T-helper 17 cell (primary cell): ENCODE results near the gene SLC1A1. TPM values are rescaled to one million over a fixed set of nuclear protein-coding genes. Genes with fewer than 3 reads are reported as not detected.
"Not testable (repeated sequence)": the region's sequence is repeated elsewhere in the genome, so short reads cannot be mapped to it uniquely, and the experiment has no call there.

Source experiments
- ATAC-seq: fragments of 150-1000 bp; cut with Tn5 transposase; 2 replicates; pipeline ENCODE4 v1.10.0; 2021; ENCODE audit warnings: mild to moderate bottlenecking, moderate library complexity
- DNase-seq, 3 donors: peaks; one replicate each; pipeline versions ENCODE4 v3.0.0 to v3.0.0-alpha.2; 2020 to 2021
- H3K9me3 ChIP-seq: one replicate; pipeline ENCODE4 v1.7.0; 2013; ENCODE audit warnings: low read length, mild to moderate bottlenecking; ENCODE audit not compliant: control insufficient read depth, poor library complexity, severe bottlenecking
- H3K27ac Mint-ChIP-seq: one replicate; pipeline ENCODE4 v1.8.0; 2022; ENCODE audit warnings: mild to moderate bottlenecking, moderate library complexity, mixed read lengths
- H3K27me3 Mint-ChIP-seq: one replicate; pipeline ENCODE4 v1.8.0; 2022; ENCODE audit warnings: mixed read lengths
- H3K36me3 Mint-ChIP-seq: one replicate; pipeline ENCODE4 v1.8.0; 2022; ENCODE audit warnings: low read depth, mixed read lengths
- H3K4me1 Mint-ChIP-seq: one replicate; pipeline ENCODE4 v1.8.0; 2022; ENCODE audit warnings: mild to moderate bottlenecking, mixed read lengths
- H3K4me3 Mint-ChIP-seq: one replicate; pipeline ENCODE4 v1.8.0; 2022; ENCODE audit warnings: mild to moderate bottlenecking, moderate library complexity, mixed read lengths
- total RNA-seq, 4 donors: library from RNA in 2 of 4; stranded (reverse) in 2 of 4; gene quantifications; one replicate each; pipeline ENCODE4 v1.2.3 and lab custom pipeline; 2022 to 2026

The SLC1A1 gene
- total RNA-seq, 2 donors from 2014 or later, result 0.07 to 0.13 TPM

DNA sequence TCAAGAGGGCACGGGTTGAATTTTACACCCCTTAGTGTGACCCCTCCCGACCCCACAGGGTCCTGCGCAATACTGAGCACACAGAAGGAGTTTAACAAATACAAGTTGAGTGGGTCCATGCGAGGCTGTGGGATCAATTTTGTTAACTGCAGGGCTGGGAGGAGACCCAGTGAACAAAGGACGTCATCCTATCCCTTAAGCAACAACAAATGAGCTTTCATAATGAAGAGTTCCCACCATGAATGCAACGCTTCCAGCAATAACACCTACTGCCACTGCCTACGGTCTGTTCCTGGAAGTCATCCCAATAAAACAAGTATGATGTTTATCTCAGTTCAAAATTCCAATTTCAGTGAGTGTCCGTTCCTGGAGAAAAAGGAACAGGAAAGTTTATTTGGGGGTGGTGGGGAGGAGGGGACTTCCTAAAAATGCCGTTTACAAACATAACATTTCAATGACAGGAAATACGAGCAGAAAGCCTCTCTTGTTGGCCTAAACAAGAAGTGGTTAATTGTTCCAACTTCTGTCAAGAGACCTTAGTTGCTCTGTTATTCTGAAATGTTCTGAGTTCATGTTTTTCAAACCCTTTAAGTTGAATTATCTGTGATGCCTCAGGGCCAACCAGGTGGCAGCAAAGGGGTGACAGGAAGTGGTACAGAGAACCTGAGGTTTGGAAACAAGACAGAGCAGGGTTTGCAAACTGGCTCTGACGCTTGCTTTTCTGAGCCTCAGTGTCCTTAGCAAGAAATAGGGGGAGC, 106.1 kb downstream of the SLC1A1 start:
- Mint-ChIP-seq H3K27me3 (no peaks in the 10 kb centered on the region), H3K4me1 (peaks cover 42% of the 10 kb centered on the region), H3K27ac (peak overlapping the region; percentile 86), H3K36me3 (peaks cover 10% of the 10 kb centered on the region), H3K4me3 (peak overlapping the region; percentile 51)
- DNase-seq (peak in 2 of 3 donors; percentile 14 to 17), ATAC-seq (peak; percentile 95)
- no peaks in the 10 kb centered on the region for H3K9me3 ChIP-seq

DNA sequence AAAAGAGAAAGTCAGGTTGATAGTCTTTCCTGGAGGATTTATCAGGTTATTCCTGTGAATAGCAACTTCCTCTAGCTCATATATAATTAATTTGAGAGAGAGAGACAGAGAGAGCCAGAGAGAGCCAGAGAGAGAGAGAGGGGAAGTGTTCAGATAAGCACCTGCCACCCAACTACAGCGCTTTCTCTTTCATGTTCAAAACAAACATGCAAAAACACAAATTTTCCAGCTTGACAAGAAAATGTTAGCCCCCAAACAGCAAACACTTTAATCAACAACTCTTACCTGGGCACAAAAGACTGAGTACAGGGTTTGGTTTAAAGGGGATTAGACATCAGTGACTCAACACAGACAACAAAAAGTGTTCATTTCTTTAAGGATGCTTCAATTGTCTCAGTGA, 110.1 kb downstream of the SLC1A1 start:
- H3K9me3 ChIP-seq, result no peaks in the 10 kb centered on the region
- peak overlapping the region; percentile 27 for H3K27ac Mint-ChIP-seq
- H3K36me3 Mint-ChIP-seq, result peaks cover 3% of the 10 kb centered on the region
- H3K4me3 Mint-ChIP-seq, result no peak overlapping the region
- DNase-seq, result no peak
- H3K4me1 Mint-ChIP-seq, result peaks cover 36% of the 10 kb centered on the region
- ATAC-seq, result no peak
- no peaks in the 10 kb centered on the region for H3K27me3 Mint-ChIP-seq

DNA sequence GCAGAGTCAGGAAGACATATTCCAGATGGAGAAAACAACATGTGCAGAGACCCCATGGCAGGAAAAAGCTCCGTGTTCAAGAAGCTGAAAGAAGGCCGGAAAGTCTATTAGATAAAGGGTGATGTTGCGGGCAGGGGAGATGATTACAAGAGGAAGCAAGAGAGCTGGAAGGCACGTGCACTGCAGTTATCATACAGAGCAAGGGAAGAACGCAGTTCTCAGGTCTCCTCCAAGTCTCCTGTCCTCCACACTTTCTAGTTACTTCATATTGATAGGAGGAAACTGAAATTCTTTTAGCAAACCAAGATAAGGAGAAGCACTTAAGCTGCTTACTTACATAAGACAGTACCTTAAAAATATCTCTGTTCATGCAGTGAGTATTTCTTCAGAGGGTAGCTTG, 113.6 kb downstream of the SLC1A1 start:
- Mint-ChIP-seq H3K4me1 (peaks cover 22% of the 10 kb centered on the region), H3K4me3 (no peak overlapping the region), H3K27ac (no peak overlapping the region), H3K27me3 (no peaks in the 10 kb centered on the region), H3K36me3 (peaks cover 2% of the 10 kb centered on the region)
- ATAC-seq (no peak), DNase-seq (no peak)
- H3K9me3 ChIP-seq, result no peaks in the 10 kb centered on the region

DNA sequence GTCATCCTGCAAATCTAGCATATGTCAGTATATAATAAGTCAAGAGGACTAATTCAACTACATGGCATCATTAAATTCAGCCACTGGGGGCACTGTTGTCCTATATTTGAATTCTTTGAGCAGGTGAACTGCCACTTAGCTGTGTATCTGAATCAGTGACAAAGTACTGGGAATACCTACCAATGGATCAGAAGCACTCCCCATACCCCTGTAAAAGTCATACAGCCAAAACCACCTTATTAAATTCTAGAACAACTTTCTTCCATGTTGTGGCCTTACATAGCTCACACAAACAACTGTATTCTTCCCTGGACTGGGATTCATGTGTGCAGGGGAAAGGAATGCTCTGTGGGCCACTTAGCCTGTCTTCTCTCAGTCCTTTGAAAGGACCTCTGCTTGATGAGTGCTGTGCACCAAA, 114.4 kb downstream of the SLC1A1 start:
- peaks cover 22% of the 10 kb centered on the region for H3K4me1 Mint-ChIP-seq
- H3K27me3 Mint-ChIP-seq, result no peaks in the 10 kb centered on the region
- DNase-seq (peak; percentile 16 to 58 (median 26)), ATAC-seq (peak; percentile 79)
- no peaks in the 10 kb centered on the region for H3K9me3 ChIP-seq
- H3K27ac Mint-ChIP-seq, result peak overlapping the region; percentile 19
- H3K36me3 Mint-ChIP-seq, result peaks cover 2% of the 10 kb centered on the region
- H3K4me3 Mint-ChIP-seq, result no peak overlapping the region

DNA sequence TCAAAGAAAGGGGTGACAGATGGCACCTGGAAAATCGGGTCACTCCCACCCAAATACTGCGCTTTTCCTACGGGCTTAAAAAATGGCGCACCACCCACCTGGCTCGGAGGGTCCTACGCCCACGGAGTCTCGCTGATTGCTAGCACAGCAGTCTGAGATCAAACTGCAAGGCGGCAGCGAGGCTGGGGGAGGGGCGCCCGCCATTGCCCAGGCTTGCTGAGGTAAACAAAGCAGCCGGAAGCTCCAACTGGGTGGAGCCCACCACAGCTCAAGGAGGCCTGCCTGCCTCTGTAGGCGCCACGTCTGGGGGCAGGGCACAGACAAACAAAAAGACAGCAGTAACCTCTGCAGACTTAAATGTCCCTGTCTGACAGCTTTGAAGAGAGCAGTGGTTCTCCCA, 115.8 kb downstream of the SLC1A1 start:
- H3K4me3 Mint-ChIP-seq, H3K27ac Mint-ChIP-seq, H3K36me3 Mint-ChIP-seq, H3K27me3 Mint-ChIP-seq, H3K4me1 Mint-ChIP-seq, H3K9me3 ChIP-seq, ATAC-seq: not testable (repeated sequence)
- peak in 1 of 3 donors; percentile 14 for DNase-seq

DNA sequence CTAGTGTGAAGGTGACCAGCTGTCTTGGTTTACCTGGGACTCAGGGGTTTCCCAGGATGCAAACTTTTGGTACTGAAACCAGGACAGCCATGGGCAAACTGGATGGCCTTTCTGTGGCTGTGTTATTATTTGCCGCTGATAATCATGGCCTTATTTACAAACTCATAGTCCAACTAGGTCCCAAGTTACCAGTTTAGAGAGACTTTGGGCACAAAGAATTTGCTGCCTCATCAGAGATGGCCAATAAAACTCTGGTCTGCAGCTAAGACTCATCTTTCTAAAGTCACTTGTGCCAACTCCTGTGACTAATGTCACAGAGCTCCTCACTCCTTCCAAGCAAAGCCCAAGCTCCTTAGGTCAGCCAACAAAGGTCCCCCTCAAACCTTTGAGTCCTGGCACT, 124.4 kb downstream of the SLC1A1 start:
- ATAC-seq (no peak), DNase-seq (no peak)
- H3K9me3 ChIP-seq, result no peaks in the 10 kb centered on the region
- peaks cover 6% of the 10 kb centered on the region for H3K36me3 Mint-ChIP-seq
- no peak overlapping the region for H3K4me3 Mint-ChIP-seq
- peaks cover 6% of the 10 kb centered on the region for H3K27me3 Mint-ChIP-seq
- peaks cover 13% of the 10 kb centered on the region for H3K4me1 Mint-ChIP-seq
- no peak overlapping the region for H3K27ac Mint-ChIP-seq

DNA sequence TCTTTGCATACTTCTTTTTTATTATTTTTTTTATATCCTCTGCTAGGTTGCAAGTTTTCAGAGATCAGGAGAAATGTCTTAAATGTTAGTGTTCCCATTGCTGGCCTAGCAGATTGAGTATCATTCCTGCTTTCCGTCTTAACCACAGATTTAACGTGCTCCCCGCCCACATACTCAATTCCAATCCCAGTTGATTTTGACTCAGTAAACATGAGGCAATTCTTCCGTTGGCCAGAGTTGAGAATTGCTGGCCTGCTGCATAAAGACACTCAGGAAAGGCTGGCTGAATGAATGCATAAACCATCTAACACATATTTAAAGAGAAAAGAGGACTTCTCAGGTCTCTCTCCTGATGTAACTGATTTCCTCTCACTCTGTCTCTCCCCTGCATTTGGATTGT, 125.0 kb downstream of the SLC1A1 start:
- Mint-ChIP-seq H3K27ac (no peak overlapping the region), H3K4me1 (peaks cover 19% of the 10 kb centered on the region), H3K4me3 (no peak overlapping the region), H3K36me3 (peaks cover 6% of the 10 kb centered on the region), H3K27me3 (peaks cover 6% of the 10 kb centered on the region)
- DNase-seq (no peak), ATAC-seq (no peak)
- no peaks in the 10 kb centered on the region for H3K9me3 ChIP-seq

DNA sequence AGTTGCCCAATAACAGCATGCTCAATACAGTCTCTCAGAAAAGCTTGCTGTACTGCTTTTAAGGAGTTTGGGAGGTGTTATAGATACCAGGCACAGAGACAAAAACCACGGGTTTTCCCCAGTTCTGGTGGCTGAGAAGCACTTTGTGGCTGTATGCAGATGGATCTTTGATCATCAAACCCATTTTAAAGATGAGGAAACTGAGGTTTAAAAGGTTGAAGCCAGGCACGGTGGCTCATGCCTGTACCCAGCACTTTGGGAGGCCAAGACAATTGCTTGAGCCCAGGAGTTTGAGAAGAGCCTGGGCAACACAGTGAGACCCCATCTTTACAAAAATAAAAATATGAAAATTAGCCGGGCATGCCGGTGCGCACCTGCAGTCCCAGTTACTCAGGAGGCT, 125.5 kb downstream of the SLC1A1 start:
- Mint-ChIP-seq H3K27ac (no peak overlapping the region), H3K27me3 (peaks cover 6% of the 10 kb centered on the region), H3K4me3 (no peak overlapping the region), H3K4me1 (peaks cover 21% of the 10 kb centered on the region), H3K36me3 (peaks cover 6% of the 10 kb centered on the region)
- H3K9me3 ChIP-seq, result no peaks in the 10 kb centered on the region
- DNase-seq (no peak), ATAC-seq (peak; percentile 21)

DNA sequence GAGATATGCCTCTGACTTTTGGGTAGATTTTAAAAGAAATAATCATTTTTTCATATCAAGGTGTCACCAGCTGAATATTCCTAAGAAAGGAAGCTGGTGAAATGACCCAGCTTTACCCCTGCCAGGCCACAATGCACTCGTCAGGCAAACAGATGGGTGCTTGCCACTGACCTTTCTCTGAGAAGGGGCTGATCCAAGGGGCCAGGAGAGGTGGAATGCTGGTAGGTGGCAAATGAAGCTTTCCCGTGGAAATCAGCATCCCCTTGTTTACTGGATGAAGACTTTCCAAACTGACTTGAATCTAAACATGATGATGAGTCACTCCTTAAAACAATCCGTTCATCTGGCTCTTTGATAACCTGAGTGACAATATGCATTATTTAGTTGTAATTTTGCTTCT, 127.5 kb downstream of the SLC1A1 start:
- peaks cover 21% of the 10 kb centered on the region for H3K4me1 Mint-ChIP-seq
- ATAC-seq, result no peak
- no peak for DNase-seq
- H3K27ac Mint-ChIP-seq, result no peak overlapping the region
- H3K36me3 Mint-ChIP-seq, result peaks cover 6% of the 10 kb centered on the region
- H3K9me3 ChIP-seq, result no peaks in the 10 kb centered on the region
- H3K4me3 Mint-ChIP-seq, result no peak overlapping the region
- H3K27me3 Mint-ChIP-seq, result peaks cover 6% of the 10 kb centered on the region

DNA sequence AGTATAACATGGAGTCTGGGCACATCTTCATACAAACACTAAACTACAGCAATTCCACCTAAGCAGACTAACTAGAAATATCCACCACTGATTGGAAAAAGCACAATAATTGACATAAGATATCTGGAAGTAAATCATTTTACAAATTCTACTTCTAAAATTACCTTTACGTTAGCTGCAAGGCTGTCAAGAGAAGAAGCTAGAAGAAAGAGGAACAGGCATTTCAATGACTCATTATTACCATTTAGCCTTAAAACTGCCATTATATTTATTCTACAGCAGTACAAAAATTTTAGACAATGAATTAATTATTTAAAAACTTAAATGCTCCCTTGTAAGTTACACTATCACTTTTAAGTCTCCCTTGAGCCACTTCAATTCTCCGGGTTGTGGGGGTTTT, 128.4 kb downstream of the SLC1A1 start:
- DNase-seq (no peak), ATAC-seq (no peak)
- Mint-ChIP-seq H3K27me3 (peaks cover 6% of the 10 kb centered on the region), H3K4me1 (peaks cover 21% of the 10 kb centered on the region), H3K36me3 (peaks cover 6% of the 10 kb centered on the region), H3K4me3 (no peak overlapping the region), H3K27ac (peak overlapping the region; percentile 25)
- no peaks in the 10 kb centered on the region for H3K9me3 ChIP-seq

DNA sequence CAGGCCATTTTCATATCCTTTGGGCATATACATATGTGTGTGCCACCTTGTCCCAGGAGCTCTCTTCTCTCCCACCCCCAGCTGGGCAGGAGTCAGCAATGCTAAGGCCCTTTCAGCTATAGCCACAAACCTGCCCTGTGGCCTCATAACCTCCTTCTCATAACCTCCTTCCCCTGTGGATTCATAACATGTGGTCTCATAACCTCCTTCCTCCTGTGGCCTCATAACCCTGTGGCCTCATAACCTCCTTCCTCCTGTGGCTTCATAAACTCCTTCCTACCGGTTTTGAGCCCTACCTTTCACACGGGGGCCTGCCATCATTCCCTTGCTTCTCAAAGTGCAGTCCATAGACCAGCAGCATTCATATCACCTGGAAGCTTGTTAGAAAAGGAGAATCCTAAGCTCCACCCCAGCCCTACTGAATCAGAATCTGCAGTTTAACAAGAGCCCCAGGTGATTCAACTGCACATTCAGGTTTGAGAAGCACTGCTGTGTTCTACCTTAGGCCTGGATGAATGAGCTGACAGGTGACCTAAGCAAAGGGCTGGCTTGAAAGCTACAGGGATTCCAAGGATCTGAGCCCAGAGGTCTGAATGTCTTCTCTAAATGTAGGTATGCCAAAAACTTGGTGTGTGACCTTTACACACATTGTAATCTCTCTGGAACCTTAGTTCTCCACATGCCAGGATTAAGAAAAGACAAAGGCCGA, 129.9 kb downstream of the SLC1A1 start:
- H3K4me3 Mint-ChIP-seq, result peak overlapping the region; percentile 22
- DNase-seq (no peak), ATAC-seq (peak; percentile 75)
- H3K36me3 Mint-ChIP-seq, result peaks cover 3% of the 10 kb centered on the region
- H3K4me1 Mint-ChIP-seq, result peaks cover 19% of the 10 kb centered on the region
- H3K27me3 Mint-ChIP-seq, result peaks cover 6% of the 10 kb centered on the region
- peak overlapping the region; percentile 25 for H3K27ac Mint-ChIP-seq
- no peaks in the 10 kb centered on the region for H3K9me3 ChIP-seq

DNA sequence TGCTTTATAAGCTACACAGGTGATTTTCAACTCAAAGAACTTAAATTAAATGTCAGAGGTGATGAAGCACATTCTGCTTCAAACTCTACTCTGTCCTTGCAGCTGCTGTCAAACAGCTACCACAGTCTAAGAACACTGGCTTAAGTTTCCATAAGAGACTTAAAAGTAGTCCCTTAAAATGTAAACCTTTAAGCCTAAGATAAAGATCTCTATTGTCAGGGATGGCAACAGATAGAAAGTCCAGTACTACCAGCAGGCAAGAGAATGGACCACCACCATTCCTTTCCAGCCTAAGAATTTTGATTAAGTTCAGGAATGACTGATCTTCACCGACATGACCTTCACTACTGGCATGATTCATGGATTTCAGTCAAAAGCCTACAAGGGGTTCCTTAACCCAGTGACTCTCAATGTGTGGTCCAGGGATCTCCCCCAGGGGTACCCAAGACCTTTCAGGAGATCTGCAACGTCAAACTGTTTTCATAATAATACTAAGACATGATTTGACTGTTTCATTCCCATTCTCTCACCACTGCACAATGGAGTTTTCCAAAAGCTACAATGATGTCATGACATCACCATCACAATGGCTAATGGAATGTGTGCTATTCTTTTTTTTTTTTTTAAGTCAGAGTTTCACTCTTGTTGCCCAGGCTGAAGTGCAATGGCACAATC, 130.8 kb downstream of the SLC1A1 start:
- DNase-seq (no peak), ATAC-seq (no peak)
- H3K27me3 Mint-ChIP-seq, result peaks cover 6% of the 10 kb centered on the region
- H3K4me1 Mint-ChIP-seq, result peaks cover 15% of the 10 kb centered on the region
- no peaks in the 10 kb centered on the region for H3K9me3 ChIP-seq
- H3K36me3 Mint-ChIP-seq, result no peaks in the 10 kb centered on the region
- H3K27ac Mint-ChIP-seq, result no peak overlapping the region
- no peak overlapping the region for H3K4me3 Mint-ChIP-seq

DNA sequence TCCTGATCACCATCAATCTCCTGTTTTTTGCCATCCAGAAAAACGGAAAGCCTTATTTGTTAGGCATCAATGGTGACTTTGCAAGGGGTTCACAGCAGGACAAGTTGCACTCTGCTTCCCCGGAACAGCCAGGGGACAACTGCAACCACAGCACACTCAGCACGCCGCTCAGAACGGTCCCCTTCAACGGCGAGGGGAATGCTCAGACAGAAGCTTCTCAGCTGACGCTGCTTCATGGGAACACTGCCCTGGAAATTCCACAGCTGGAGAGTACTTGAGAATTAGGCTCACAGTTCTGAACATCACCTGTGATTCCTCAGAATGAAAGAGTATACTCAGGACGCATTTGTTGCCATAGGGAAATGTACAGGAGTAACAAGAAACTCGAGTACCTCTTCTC, 131.7 kb downstream of the SLC1A1 start:
- no peaks in the 10 kb centered on the region for H3K36me3 Mint-ChIP-seq
- H3K27ac Mint-ChIP-seq, result no peak overlapping the region
- H3K27me3 Mint-ChIP-seq, result peaks cover 6% of the 10 kb centered on the region
- peaks cover 15% of the 10 kb centered on the region for H3K4me1 Mint-ChIP-seq
- no peak overlapping the region for H3K4me3 Mint-ChIP-seq
- H3K9me3 ChIP-seq, result no peaks in the 10 kb centered on the region
- no peak for ATAC-seq
- DNase-seq, result no peak
